MV-4-11 (cell line): ENCODE results near the gene YTHDF2.
"Not testable (repeated sequence)": the region's sequence is repeated elsewhere in the genome, so short reads cannot be mapped to it uniquely, and the experiment has no call there.

Experiments used
- DNase-seq: peaks from one replicate; lab custom pipeline; 2025; lab: John Stamatoyannopoulos, UW

The YTHDF2 gene

GRCh38 chr1:28736450-28737306 is at the start of gene YTHDF2:
Gene YTHDF2 (plus strand): TSS chr1:28736940. CDS start chr1:28737121, 181 bp downstream.
- DNase-seq, result peak; percentile 94

GRCh38 chr1:28691627-28692026 is 45.1 kb upstream of the YTHDF2 start:
- DNase-seq, result not testable (repeated sequence)

DNA sequence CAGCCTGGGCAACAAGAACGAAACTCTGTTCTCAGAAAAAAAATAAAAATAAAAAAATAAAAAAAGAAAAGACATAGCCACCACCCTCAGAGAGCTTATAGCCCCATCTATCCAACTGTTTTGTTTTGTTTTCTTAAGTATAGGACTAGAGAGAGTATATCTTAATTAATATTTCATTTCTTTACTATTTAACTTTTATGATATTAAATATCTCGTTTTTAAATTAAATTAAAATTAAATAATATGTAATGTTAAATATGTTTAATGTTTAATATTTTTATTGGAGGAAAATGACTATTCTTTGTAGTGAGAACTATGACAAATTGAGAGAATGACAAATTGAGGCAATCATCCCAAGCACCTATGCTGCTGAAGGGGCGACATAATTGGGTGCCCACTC is 33.1 kb upstream of the YTHDF2 start:
- no peak for DNase-seq

DNA sequence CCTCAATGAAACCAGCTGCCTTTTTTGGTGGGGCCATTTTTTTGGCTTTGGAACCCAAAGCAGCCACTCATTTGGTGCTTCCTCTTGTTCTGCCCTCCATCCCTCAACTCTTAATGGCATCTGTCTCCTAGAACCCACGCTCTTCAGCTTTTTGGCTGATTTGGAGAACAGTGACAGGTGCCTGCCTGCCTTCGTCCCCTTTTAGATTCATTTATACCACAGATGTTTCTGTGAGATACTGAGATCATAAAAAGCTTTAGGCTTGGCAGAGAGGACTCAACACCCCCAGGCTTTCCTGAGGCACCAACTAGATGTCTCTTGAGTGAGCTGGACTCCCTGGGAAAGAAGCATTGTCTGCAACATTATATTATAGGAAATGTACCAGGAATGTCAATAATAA is 20.4 kb upstream of the YTHDF2 start:
- no peak for DNase-seq

DNA sequence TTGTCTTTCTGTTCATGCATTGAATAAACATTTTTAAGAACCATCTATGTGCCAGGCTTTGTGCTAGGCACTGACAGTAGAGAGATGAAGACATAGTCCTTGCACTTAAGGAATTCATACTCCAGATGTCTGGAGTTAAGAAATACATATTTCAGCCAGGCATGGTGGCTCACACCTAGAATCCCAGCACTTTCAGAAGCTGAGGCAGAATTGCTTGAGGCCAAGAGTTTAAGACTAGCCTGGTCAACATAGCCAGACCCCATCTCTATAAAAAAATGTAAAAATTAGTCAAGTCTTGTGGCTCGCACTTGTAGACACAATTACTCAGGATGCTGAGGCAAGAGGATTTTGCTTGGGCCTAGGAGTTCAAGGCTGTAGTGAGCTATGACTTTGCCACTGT is 18.6 kb upstream of the YTHDF2 start:
- no peak for DNase-seq

- DNase-seq, result no peak
These were observed 18.0 kb upstream of the YTHDF2 start for GRCh38 chr1:28718586-28719331.

DNA sequence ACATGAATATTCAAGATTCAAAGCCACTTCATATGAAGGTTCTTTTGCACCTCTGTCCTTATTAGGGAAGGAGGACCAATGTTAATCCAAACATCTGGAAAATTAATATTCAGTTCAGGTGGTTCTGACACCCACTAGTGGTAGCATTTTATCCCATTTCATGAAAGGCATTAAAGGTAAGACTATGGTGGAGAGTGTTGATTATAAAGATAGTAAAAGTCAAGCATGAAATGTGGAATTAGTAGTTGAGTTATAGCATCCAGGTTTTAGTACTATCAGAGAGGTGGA is 17.5 kb upstream of the YTHDF2 start:
- DNase-seq, result no peak

DNA sequence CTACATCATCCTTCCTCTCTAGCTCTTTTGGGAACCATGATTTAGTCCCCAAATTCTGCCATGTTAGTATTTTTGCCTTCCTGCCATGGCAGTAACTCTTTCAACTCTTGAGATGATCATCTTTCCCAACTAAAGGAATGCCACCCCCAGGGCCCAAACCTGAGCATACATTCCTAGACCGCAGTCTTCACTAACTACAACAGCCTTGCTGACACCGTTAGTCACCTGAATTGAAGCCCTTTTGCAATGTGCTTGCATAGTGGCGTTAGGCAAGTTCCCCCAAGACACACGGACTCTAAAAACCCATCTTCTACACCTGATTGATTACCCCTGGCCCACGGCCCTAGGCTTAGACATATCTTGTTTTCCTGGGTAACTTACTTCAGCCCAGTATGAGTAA is 16.4 kb upstream of the YTHDF2 start:
- DNase-seq, result no peak

DNA sequence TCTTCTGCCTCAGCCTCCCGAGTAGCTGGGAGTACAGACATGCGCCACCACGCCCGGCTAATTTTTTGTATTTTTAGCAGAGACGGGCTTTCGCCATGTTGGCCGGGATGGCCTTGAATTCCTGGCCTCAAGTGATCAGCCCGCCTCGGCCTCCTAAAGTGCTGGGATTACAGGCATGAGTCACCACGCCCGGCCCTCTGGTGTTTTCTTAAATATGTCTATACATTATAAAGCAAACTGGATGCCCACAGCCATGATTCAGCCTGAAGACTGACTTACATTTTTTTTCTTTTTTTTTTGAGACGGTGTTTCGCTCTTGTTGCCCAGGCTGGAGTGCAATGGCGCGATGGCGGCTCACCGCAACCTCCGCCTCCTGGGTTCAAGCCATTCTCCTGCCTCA is 14.8 kb upstream of the YTHDF2 start:
- DNase-seq, result not testable (repeated sequence)

DNA sequence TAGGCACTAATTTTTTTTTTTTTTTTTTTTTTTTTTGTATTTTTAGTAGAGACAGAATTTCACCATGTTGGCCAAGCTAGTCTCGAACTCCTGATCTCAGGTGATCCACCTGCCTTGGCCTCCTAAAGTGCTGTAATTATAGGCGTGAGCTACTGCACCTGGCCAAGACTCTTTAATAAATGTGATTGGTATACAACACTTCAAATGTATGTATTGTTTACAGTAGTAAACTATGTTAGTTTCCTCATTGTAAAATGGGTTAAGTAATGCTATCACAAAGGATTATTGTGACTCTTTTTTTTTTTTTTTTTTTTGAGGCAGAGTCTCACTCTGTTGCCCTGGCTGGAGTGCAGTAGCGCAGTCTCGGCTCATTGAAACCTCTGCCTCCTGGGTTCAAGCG is 11.4 kb upstream of the YTHDF2 start:
- not testable (repeated sequence) for DNase-seq

DNA sequence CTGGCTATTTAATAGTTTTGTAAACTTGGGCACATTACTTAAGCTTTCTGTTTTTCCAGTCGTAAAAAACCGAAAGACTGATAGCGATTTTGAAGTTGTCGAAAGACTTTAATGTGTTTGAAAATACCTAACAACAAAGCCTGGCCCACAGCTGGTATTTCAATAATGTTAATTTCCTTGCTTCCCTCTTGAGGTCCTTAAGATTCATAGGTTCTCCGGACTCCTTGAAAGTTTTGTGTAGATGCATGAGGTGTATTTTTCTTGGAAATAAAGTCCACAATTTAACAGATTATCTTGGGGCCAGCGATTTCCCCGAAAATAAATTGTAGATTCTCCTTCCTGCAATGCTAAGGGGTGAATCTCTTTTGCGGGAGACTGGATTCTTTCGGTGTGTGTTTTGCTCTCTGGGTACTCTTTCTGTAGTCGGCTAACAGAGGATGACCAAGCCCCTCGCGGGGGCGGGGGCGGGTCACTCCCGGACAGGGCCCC is 735 bp upstream of the YTHDF2 start:
- DNase-seq, result no peak

- DNase-seq, result no peak
These were observed 780 bp downstream of the YTHDF2 start for GRCh38 chr1:28737307-28738132.

GRCh38 chr1:28740118-28740517 is 3.4 kb downstream of the YTHDF2 start:
- no peak for DNase-seq

GRCh38 chr1:28744184-28744583 is 7.4 kb downstream of the YTHDF2 start:
- DNase-seq, result peak; percentile 65

GRCh38 chr1:28745653-28746173 is 9.0 kb downstream of the YTHDF2 start:
- no peak for DNase-seq

- peak; percentile 4 for DNase-seq
These were observed 13.6 kb downstream of the YTHDF2 start for GRCh38 chr1:28750330-28750729.

DNA sequence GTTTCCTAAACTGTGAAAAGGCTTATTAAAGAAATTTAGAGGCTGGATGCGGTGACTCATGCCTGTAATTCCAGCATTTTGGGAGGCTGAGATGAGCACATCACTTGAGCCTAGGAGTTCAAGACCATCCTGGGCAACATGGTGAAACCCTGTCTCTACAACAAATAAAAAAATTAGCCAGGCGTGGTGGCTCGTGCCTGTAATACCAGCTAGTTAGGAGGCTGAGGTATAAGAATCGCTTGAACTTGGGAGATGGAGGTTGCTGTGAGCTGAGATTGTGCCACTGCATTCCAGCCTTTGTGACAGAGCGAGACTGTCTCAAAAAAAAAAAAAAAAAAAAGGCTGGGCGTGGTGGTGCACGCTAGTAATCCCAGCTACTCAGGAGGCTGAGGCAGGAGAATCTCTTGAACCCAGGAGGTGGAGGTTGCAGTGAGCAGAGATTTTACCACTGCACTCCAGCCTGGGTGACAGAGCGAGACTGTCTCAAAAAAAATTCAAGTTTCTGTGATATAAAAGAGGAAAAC is 14.1 kb downstream of the YTHDF2 start:
- DNase-seq, result not testable (repeated sequence)

DNA sequence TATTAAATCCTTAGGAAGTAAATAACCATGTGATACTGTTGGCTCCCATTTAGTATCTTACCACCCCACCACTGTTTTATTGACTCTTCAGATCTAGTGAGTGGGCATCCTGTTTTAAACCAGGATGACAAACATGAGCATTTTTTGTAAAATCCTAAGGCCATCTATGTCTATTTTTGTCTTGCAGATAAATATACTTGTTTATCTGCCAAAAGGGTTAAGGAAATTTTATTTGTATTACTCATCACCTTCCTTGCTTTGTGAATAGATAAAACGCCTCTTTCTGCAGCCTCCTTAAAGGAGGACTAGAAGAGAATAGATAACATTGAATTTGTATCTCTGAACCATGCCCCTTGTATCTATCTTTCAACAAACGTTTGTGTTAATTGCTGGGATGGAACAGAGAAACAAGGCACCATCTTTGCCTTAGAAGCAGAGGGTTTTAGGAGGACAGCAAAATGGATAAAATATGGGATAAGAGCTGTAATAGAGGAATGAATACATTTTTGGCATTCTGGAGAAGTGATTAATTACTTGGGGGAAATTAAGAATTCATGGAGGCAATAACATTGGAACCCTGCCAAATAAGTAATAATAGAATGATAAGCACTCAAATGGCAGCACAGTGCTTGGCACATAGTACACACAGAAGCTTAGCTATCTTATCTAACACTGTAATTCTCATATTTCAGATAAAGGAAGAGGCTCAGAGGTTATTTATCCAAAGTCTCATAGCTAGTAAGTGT is 14.7 kb downstream of the YTHDF2 start:
- no peak for DNase-seq

DNA sequence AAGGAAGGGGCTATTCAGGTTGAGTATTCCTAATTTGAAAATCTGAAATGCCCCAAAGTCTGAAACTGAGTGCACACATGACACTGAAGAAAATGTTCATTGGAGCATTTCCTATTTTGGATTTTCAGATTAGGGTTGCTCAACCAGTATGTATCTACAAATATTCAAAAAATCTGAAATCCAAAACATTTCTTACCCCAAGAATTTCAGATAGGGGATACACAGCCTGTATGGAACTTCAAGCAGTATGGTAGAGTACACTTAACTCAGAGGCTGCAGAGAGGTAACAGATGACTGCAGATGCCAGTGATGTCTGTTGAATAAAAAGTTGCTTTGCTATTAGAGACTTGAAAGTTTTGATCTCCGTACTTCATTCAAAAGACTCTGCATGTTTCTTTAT is 19.0 kb downstream of the YTHDF2 start:
- DNase-seq, result no peak

- no peak for DNase-seq
These were observed 20.1 kb downstream of the YTHDF2 start for GRCh38 chr1:28756846-28757245.

DNA sequence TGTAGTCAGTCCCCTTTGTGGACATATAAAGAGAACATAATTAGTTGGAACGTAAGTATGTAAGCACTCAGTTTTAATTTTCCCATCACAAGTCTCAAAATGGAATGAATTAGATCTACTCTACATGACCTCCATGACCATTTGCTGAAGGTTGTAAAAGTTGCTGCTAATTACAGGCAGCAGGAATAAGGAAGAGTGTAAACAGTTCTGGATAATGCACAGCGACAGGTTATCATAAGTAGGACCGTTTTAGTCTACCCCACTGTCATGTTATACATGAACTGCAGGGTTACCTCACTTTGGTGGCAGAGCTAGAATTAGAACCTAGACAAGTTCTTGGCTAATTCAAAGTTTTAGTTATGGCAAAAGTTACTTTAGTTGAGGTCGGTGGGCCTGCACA is 21.7 kb downstream of the YTHDF2 start:
- no peak for DNase-seq
